Glomerular endothelial cell (primary cell): ENCODE measurements around the gene PTPN20. TPM values are rescaled to one million over a fixed set of nuclear protein-coding genes. Genes with fewer than 3 reads are reported as not detected.
"Not testable (repeated sequence)": the region's sequence is repeated elsewhere in the genome, so short reads cannot be mapped to it uniquely, and the experiment has no call there.

Experiments
- DNase-seq: peaks from one replicate; pipeline ENCODE4 v3.0.0-alpha.2; 2011; ENCODE audit warnings: low read depth, low spot score; ENCODE audit errors: extremely low read depth
- total RNA-seq: library from RNA; depleted of rRNA; stranded (reverse); fragments of >200 nt; gene quantifications from 2 replicates; pipeline ENCODE4 v1.2.3, GENCODE V29; 2015

The PTPN20 gene
- total RNA-seq, 1 donor from 2014 or later: 0.12 TPM

GRCh38 chr10:46948687-46949518 lies 37.7 kb downstream of the PTPN20 start:
- not testable (repeated sequence) for DNase-seq

- DNase-seq: not testable (repeated sequence)
Observed at GRCh38 chr10:46952540-46952939, 41.3 kb downstream of the PTPN20 start.

DNA sequence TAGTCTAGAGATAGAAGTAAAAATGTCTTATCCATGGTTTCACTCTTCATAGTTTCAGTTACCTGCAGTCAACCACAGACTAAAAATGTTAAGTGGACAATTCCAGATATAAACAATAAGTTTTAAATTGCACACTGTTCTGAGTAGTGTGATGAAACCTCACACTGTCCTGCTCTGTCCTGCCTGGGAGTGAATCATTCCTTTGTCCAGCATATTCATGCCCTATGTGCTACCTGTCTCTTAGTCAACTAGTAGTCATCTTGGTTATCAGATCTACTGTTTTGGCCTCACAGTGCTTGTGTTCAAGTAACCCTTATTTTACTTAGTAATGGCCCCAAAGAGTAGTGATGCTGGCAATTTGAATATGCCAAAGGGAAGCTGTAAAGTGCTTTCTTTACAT lies 49.5 kb downstream of the PTPN20 start:
- not testable (repeated sequence) for DNase-seq

GRCh38 chr10:46963356-46963755 lies 52.1 kb downstream of the PTPN20 start:
- DNase-seq: not testable (repeated sequence)

- DNase-seq: not testable (repeated sequence)
Observed at GRCh38 chr10:46967013-46967412, 55.8 kb downstream of the PTPN20 start.

GRCh38 chr10:46980223-46980622 lies 69.0 kb downstream of the PTPN20 start:
- not testable (repeated sequence) for DNase-seq

GRCh38 chr10:46987233-46987924 lies 76.2 kb downstream of the PTPN20 start:
- DNase-seq: not testable (repeated sequence)

- DNase-seq: no peak
Observed at GRCh38 chr10:46992803-46993561, 81.8 kb downstream of the PTPN20 start.

DNA sequence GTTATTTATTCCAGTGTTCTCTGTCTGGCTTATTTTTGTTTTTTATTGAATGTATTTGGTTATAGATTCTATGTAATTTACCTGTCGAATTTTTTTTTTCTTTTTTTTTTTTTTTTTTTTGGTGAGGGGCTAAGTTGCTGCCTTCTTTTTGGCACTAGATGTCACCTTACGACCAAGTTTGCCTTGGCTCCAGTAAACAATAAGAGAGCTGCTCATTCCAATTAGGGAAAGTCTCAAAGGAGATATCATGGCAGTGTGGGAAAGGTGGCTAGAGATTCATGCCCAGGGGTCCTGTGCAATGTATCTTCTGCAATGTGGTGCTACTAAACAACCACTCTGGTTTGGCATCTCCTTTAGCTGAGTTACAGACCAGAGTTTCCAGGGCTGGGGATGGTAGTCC lies 84.0 kb downstream of the PTPN20 start:
- no peak for DNase-seq

- DNase-seq: no peak
Observed at GRCh38 chr10:46998192-46998591, 87.0 kb downstream of the PTPN20 start.

DNA sequence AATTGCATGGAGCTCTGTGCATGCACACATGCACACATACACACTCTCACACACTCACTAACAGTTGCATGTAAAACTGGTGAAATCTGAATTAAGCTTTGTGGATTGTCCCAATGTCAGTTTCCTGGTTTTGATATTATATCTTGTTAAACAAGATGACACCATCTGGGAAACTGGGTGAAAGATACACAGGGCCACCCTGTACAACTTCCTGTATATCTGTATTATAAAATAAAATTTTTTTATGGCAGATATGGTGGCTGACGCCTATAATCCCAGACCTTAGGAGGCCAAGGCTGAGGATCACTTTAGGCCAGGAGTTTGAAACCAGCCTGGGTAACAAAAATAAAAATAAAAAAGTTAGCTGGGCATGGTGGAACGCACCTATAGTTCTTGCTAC lies 87.4 kb downstream of the PTPN20 start:
- no peak for DNase-seq

DNA sequence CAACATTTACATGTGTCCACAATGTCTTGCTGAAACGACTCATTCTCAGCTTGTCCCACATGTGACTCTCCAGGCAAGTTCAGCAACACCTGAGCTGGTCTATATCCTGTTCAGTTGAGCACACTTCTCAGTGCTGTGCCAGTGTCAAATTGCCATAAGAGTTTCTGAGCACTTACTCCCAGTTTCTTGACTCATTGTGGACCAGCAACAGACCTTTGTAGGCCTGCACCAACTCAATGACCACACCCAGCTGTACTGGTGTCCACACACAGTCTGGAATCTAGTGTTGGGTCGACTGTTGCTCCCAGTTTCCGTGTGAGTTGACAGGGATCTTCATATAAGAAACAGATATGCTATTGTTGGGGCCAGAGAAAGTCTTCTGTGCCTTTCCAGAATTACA lies 88.0 kb downstream of the PTPN20 start:
- DNase-seq: no peak

- DNase-seq: no peak
Observed at GRCh38 chr10:47008769-47009168, 97.5 kb downstream of the PTPN20 start.

DNA sequence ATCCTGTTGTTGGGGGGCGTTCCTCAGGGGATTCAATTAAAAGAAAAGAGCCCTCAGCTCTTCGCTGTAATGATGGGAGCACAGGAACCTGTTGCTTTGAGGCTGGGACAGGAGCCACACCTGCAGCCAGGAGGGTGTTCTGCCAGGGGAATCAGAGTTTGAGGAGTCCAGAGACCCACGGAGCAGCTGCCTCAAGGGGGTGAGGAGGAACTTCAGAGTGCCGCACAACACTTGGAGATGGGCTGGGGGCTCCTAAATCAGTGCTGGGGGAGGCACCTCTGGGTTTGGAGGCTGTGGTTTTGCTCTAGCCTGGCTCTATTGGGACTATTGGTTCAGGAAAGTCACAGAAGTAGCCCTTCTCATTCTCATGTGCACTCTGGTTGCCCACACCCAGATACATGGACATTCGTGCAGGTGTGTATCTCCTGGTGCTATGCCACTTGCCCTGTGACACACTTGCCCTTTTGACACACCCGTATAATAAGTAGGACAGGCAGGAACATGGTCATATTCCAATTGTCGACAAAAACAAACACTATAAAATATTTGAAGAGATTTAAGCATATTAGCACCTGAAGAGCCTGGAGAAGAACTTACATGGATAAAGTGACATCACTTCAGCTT lies 98.1 kb downstream of the PTPN20 start:
- no peak for DNase-seq

DNA sequence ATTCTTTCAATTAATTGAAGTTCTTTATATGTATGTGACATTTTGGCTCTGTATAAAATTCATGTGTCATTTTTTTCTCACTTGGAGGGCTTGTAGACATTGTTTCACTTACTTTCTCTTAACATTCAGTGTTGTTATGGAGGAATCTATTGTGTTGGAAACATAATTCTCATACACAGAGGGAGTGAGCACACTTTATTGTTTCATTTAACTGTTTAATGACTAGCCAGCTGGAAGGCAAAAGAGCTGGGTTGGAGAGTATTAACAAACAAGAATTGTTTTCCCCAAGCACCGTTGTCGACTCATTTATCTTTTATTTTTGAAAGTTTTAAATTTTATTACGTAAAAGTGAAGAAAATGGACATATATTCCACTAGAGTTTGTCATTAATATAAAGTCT lies 98.8 kb downstream of the PTPN20 start:
- no peak for DNase-seq

DNA sequence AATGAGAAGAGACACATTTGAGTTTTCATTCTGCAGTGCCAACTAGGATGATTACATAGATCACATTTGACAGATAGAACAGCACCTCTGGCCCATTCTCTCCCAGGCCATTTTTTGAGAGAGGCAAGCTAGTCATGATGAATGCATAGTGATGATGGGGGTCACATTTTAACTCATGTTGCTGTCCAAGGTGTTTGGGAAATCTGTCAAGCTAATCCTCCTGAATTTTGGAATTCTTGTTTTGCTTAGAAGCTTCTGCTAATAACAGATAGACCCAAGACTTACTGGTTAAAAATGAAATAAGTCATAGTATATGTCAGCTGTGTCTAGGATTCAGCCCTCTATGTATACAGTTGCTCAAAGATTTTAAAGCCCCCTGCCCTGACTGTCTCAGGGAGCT lies 101.0 kb downstream of the PTPN20 start:
- no peak for DNase-seq

DNA sequence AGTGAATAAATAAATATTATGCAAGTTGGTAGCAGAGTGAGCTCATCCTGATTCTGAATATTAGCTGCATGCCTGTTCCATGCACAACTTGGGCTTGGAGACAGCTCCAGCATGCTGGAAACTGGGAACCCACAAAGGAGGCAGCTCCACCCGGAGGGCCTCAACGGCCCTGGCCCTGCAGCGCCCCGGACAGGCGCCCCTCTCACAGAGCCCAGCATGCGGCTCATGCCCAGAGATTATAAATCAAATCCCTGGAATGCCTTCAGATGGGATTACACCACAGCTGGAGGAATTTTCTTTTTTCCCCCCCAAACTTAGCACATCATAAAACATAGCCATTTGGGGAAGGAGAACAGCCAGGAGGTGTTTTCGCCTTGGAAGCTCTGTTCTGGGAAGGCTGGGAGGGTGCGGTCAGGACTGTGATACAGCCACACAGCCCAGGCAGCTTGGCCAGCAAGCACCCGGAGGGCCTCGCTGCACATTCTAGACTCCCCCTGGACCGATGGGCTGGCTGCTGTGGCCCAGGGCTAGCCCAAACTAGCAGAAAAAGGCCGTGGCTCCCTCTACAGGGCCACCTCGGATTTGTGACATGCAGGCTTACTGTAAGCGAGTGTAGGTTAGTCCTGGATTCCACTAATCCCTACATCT lies 102.4 kb downstream of the PTPN20 start:
- no peak for DNase-seq

GRCh38 chr10:47015404-47015803 lies 104.2 kb downstream of the PTPN20 start:
- DNase-seq: no peak

- DNase-seq: no peak
Observed at GRCh38 chr10:47016564-47016963, 105.3 kb downstream of the PTPN20 start.

DNA sequence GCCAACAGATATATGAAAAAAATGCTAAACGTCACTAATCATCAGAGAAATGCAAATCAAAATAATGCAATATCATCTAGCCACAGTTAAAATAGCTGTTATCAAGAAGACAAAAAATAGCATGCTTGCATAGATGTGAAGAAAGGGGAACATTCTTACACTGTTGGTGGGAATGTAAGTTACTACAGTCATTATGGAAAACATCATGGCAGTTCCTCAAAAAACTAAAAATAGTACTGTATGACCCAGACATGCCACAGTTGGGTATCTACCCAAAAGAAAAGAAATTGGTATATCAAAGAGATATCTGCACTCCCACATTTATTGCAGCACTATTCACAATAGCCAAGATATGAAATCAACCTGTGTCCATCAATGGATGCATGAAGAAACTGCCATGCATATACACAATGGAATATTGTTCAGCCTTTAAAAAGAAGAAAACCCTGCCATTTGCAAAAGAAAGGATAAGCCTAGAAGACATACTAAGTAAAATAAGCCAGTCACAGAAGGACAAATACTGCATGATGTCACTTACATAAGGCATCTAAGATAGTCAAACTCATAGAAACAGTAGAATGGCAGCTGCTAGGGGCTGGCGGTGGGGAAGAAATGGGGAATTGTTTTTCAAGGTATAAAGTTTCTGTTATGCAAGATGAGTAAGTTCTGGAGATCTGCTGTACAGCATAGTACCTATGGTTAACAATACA lies 107.0 kb downstream of the PTPN20 start:
- DNase-seq: no peak
